Stomach (tissue), 4 donors: ENCODE data around the gene SMPD2.

ENCODE experiments used
- CTCF ChIP-seq, 7 experiments: fragments of 450-650 bp in 4 of 7; fragments of 200-600 bp in 3 of 7; sonication (generic) in 3 of 7; IDR thresholded peaks; one replicate each; pipeline ENCODE4 v1.5.1; 2016 to 2019; ENCODE audit warnings: antibody characterized with exemption in 7 of 7, control low read depth in 2 of 7, mild to moderate bottlenecking in 1 of 7
- POLR2A ChIP-seq, 4 donors: fragments of 450-650 bp; IDR thresholded peaks; one replicate each; pipeline ENCODE4 v1.6.1; 2016; ENCODE audit warnings: antibody characterized with exemption in 4 of 4, control low read depth in 2 of 4, mild to moderate bottlenecking in 1 of 4, moderate library complexity in 1 of 4
- POLR2AphosphoS5 ChIP-seq, 3 donors: sonication (generic); formaldehyde crosslinking; IDR thresholded peaks; one replicate each; pipeline ENCODE4 v1.6.1; 2016; ENCODE audit warnings: antibody characterized with exemption in 3 of 3

GRCh38 chr6:109455437-109456110 lies 15.1 kb downstream of the SMPD2 start, which contains the start of gene MICAL1:
- peak in 3 of 7 experiments; percentile 26 to 45 (median 35) for TF ChIP-seq CTCF (IDR thresholded peaks at IDR 0.05)
- no peak for TF ChIP-seq POLR2A (IDR thresholded peaks at IDR 0.05)
- TF ChIP-seq POLR2AphosphoS5 (IDR thresholded peaks at IDR 0.05) = peak in 2 of 3 donors; percentile 60 to 66
